Naive B cell (primary cell): ENCODE measurements around the gene ATP6V0D1. TPM values are rescaled to one million over a fixed set of nuclear protein-coding genes. Genes with fewer than 3 reads are reported as not detected.

ENCODE experiments used
- ATAC-seq, 2 donors: fragments of 150-1000 bp; cut with Tn5 transposase; 2 replicates each; pipeline ENCODE4 v1.10.0; 2021; ENCODE audit warnings: low read depth in 2 of 2, mild to moderate bottlenecking in 2 of 2, moderate library complexity in 2 of 2
- DNase-seq: peaks from one replicate; pipeline ENCODE4 v3.0.0; 2022
- H3K27ac Mint-ChIP-seq, 6 donors: one replicate each; pipeline ENCODE4 v1.8.0; 2020 to 2022; ENCODE audit warnings: mild to moderate bottlenecking in 6 of 6, mixed read lengths in 6 of 6, moderate library complexity in 5 of 6, inconsistent platforms in 2 of 6
- H3K27me3 Mint-ChIP-seq, 3 donors: one replicate each; pipeline ENCODE4 v1.8.0; 2021 to 2022; ENCODE audit warnings: mixed read lengths in 3 of 3, mild to moderate bottlenecking in 1 of 3
- H3K36me3 Mint-ChIP-seq, 2 donors: one replicate each; pipeline ENCODE4 v1.8.0; 2020 to 2022; ENCODE audit warnings: mixed read lengths in 2 of 2, inconsistent platforms in 1 of 2, mild to moderate bottlenecking in 1 of 2
- H3K4me1 Mint-ChIP-seq, 3 donors: one replicate each; pipeline ENCODE4 v1.8.0; 2020 to 2022; ENCODE audit warnings: mixed read lengths in 3 of 3, inconsistent platforms in 1 of 3, mild to moderate bottlenecking in 1 of 3, moderate library complexity in 1 of 3
- H3K4me3 Mint-ChIP-seq, 8 donors: one replicate each; pipeline ENCODE4 v1.8.0; 2020 to 2022; ENCODE audit warnings: mild to moderate bottlenecking in 8 of 8, mixed read lengths in 8 of 8, moderate library complexity in 8 of 8, inconsistent platforms in 2 of 8
- H3K9me3 Mint-ChIP-seq, 7 donors: one replicate each; pipeline ENCODE4 v1.8.0; 2020 to 2022; ENCODE audit warnings: mixed read lengths in 7 of 7, mild to moderate bottlenecking in 5 of 7, inconsistent platforms in 2 of 7, moderate library complexity in 1 of 7
- polyA plus RNA-seq, 6 donors: library from polyadenylated mRNA; unstranded; fragments of 300-500 nt; fragmentation: Illumina TruSeq; gene quantifications; one replicate each; pipeline ENCODE4 v1.2.3, GENCODE V29; 2021; ENCODE audit warnings: low read depth in 6 of 6

Gene ATP6V0D1
- polyA plus RNA-seq, 6 donors from 2014 or later = 136 to 255 (median 157) TPM

DNA sequence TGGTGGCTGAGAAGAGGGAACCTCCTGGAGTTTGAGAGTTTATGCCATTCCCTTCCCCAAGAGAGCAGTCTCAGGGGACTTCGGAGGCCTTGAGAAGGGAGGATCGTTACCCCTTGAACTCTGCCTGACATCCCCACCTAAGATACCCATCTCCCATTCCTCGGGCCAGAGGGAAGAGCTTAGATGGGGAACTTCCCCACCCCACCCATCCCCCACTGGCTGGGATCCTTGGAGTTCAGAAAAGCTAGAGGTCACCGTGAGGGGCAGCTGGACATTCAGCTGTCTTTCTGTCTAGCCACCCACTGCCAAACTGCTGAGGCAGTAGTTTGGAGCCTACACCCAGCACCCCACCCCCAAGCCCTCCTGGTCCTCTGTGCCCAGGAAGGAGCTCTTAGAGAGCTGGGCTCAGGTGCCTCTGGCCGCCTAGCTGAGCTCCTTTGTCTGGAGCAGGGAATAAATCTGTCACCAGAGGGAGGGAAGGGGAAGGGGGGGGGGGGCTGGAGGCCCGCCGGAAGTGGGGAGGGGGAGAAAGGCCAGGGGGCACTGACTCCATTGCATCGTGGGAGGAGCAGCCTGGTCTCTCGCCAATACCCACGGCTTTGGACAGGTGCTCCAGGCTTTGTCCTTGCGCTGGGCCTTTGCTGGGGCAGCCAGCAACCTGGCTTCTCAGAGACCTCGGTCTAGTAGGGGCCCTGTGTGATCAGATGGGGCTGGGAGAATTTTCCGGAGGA lies 49.0 kb downstream of the ATP6V0D1 start:
- no peak for DNase-seq
- peaks cover 23 to 41% (median 27%) of the 10 kb centered on the region in 3 donors for H3K27me3 Mint-ChIP-seq

DNA sequence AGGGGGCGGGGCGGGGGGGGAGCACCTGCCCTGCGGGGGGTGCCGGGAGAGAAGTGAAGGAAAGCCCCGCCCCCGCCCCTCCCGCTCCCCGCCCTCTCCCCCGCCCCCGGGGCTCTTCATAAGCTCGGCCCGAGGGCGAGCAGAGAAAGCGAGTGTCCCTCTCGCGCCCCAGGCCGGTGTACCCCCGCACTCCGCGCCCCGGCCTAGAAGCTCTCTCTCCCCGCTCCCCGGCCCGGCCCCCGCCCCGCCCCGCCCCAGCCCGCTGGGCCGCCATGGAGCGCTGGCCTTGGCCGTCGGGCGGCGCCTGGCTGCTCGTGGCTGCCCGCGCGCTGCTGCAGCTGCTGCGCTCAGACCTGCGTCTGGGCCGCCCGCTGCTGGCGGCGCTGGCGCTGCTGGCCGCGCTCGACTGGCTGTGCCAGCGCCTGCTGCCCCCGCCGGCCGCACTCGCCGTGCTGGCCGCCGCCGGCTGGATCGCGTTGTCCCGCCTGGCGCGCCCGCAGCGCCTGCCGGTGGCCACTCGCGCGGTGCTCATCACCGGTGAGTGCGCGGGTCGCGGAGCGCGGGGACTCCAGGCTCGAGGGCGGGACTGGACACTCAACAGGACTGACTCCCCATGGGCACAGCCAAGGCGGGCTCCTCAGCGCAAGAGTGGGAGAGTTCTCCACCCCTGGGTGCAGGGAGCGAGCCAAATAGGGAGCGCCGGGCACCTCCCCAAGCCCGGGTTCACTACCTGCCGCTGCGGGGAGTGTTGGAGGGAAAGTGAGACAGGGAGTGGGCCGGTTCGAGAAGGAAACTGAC lies 49.8 kb downstream of the ATP6V0D1 start, which contains the start of gene HSD11B2:
TSS of gene HSD11B2 (plus strand) at position 145 of the 798 bp plus-strand sequence. CDS start at position 273, 128 bp downstream.
- H3K27ac Mint-ChIP-seq = peak within 1 kb of the TSS in 1 of 6 donors; percentile 83

More for the DNA sequence above, 49.0 kb downstream of the ATP6V0D1 start:
- ATAC-seq = no peak
- H3K4me3 Mint-ChIP-seq = peak overlapping the region; percentile 60 to 84 (median 76)
- H3K9me3 Mint-ChIP-seq = no peaks in the 10 kb centered on the region
- no peak overlapping the region for H3K27ac Mint-ChIP-seq
- peaks cover 0 to 3% of the 10 kb centered on the region in 2 donors for H3K36me3 Mint-ChIP-seq
- peaks cover 40 to 57% (median 53%) of the 10 kb centered on the region in 3 donors for H3K4me1 Mint-ChIP-seq

DNA sequence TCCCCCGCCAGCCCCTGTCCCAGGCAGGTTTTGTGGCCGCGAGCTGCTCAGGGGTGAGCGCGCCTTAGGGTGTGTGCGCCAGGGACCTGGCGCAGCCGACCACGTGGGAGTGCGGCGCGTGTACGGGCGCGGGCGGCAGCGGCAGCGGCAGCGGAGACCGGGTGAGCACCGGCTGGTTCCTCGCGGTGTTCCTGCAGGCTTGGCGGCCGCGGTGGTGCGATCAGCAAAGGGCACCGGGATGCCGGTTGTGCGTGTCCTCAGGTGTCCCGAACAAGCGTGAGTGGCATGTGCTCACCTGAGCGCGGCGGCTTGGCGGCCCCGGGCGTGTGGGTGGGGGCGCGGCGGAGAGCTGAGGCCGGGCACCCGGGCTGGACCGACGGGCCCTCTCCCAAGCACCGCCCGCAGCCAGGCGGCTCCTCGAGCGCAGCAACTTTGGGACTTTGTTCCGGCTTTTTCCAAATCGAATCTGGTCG lies 50.4 kb downstream of the ATP6V0D1 start:
- no peaks in the 10 kb centered on the region for H3K9me3 Mint-ChIP-seq
- ATAC-seq = peak; percentile 40 to 45
- peak; percentile 25 for DNase-seq
- H3K4me3 Mint-ChIP-seq = peak overlapping the region; percentile 74 to 92 (median 86)
- peaks cover 29 to 43% (median 43%) of the 10 kb centered on the region in 3 donors for H3K4me1 Mint-ChIP-seq
- peak overlapping the region in 1 of 6 donors; percentile 83 for H3K27ac Mint-ChIP-seq
- H3K27me3 Mint-ChIP-seq = peaks cover 32 to 47% (median 34%) of the 10 kb centered on the region in 3 donors
- H3K36me3 Mint-ChIP-seq = no peaks in the 10 kb centered on the region

More for the DNA sequence above, 49.8 kb downstream of the ATP6V0D1 start, which contains the start of gene HSD11B2:
- H3K36me3 Mint-ChIP-seq = no peaks in the 10 kb centered on the region
- DNase-seq = no peak
- peaks cover 29 to 47% (median 34%) of the 10 kb centered on the region in 3 donors for H3K27me3 Mint-ChIP-seq
- H3K4me1 Mint-ChIP-seq = peaks cover 35 to 49% (median 46%) of the 10 kb centered on the region in 3 donors
- peak within 1 kb of the TSS; percentile 78 to 92 (median 86) for H3K4me3 Mint-ChIP-seq
- no peaks in the 10 kb centered on the region for H3K9me3 Mint-ChIP-seq
- ATAC-seq = peak; percentile 32 to 43

DNA sequence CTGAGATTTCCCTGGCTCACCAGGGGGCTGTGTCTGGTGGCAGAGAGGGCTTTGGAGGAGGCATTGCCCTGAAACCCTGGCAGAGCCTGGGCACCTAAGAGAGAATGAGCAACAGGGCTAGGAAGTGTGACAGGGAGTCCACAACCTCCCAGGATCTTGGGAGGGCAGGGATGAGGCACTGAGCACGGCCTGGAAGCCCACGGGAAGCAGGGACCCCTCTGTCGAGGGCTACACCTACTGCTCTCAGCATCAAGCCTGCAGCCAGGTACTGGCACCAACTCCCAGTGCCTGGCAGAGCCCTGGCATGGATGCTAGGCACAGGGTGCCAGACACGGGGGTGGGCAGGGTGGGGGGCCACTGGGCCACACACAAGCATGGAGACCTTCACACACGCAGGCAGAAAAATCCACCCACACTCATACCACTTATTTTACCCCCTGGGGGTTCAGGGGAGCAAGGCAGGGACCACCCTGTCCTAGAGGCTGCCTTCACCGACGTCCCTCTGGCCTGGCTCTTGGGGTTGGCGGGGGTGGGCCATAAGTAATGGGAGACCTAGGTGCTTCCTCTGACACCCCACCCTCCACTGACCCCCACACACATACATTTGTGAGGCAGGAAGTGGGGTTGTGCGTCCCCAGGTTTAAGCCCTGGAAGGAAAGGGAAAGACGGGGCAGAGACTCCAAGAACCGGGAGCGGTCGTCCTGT lies 51.0 kb downstream of the ATP6V0D1 start:
- ATAC-seq (no peak), DNase-seq (no peak)
- H3K36me3 Mint-ChIP-seq = no peaks in the 10 kb centered on the region
- peaks cover 25 to 37% (median 37%) of the 10 kb centered on the region in 3 donors for H3K4me1 Mint-ChIP-seq
- peaks cover 34 to 47% (median 38%) of the 10 kb centered on the region in 3 donors for H3K27me3 Mint-ChIP-seq
- H3K4me3 Mint-ChIP-seq = peak overlapping the region; percentile 74 to 92 (median 86)
- no peaks in the 10 kb centered on the region for H3K9me3 Mint-ChIP-seq
- H3K27ac Mint-ChIP-seq = peak overlapping the region in 1 of 6 donors; percentile 83

DNA sequence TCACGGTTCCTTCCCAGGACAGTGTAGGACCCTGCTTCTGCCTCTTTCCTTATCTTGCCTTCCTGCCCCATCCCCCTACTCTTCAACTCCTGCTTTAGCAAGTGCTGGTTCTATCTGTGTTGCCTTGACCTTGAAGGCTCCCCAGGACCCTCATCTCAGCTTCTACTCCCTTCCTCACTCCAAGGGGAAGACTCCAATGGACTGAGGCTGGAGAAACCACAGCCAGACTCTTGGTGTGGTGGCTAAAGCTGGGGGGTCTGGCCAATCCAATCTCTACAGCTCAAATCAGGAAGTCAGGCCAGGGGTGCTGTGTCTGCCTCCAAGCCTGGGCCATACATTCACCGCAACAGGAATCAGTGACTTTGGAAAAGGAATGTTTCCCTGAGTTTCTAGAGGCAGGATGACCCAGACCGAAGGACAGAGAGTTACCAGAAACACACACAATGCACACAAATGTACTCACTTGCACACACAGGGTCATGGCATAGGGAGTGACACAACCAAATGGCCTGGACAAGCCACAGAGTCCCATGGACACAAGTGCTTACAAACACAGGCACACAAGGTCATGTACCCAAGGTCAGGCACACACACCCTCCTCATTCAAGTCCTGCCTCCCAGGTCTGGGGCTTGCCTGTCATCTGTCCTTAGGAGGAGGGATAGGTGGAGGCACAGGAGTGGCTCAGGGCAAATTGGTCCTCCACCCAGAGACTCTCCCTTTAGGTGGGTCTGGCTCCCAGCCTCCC lies 51.7 kb downstream of the ATP6V0D1 start:
- Mint-ChIP-seq H3K9me3 (no peaks in the 10 kb centered on the region), H3K36me3 (no peaks in the 10 kb centered on the region), H3K4me3 (peak overlapping the region; percentile 39 to 85 (median 70)), H3K27me3 (peaks cover 34 to 47% (median 39%) of the 10 kb centered on the region in 3 donors), H3K4me1 (peaks cover 22 to 32% (median 30%) of the 10 kb centered on the region in 3 donors), H3K27ac (no peak overlapping the region)
- ATAC-seq = no peak
- DNase-seq = no peak

DNA sequence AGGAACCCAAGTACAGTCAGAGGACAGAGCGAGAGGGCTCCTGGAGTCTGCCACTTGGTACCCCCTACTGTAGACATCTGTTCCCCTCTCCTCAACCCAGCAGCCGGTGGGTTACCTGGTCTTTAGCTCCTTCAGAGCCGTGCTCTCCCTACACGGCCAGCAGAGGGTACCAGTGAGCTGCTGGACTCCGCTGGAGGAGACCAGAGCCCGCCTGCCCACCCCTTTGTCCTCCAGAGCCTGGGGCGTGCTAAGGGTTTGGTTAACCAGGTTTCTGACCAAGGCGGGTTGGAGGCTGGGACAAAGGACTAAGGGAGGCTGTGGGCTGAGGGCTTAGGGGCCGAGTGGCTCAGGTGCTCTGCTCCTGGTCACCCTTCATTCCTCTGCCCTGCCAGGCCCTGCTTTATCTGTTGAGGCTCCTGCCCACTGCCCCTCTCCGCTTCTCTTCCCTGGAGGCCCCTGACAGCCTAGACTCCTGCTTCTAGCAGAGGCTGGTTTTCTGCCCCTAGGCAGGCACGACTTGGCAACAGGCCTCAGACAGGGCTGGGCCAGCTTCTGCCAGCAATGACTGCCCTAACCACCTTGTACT lies 52.7 kb downstream of the ATP6V0D1 start:
- H3K9me3 Mint-ChIP-seq = no peaks in the 10 kb centered on the region
- peaks cover 19 to 28% (median 21%) of the 10 kb centered on the region in 3 donors for H3K4me1 Mint-ChIP-seq
- ATAC-seq = peak; percentile 62 to 64
- no peaks in the 10 kb centered on the region for H3K36me3 Mint-ChIP-seq
- peak overlapping the region in 2 of 6 donors; percentile 20 to 40 for H3K27ac Mint-ChIP-seq
- DNase-seq = peak; percentile 44
- H3K27me3 Mint-ChIP-seq = peaks cover 41 to 48% (median 47%) of the 10 kb centered on the region in 3 donors
- peak overlapping the region in 1 of 8 donors; percentile 47 for H3K4me3 Mint-ChIP-seq

DNA sequence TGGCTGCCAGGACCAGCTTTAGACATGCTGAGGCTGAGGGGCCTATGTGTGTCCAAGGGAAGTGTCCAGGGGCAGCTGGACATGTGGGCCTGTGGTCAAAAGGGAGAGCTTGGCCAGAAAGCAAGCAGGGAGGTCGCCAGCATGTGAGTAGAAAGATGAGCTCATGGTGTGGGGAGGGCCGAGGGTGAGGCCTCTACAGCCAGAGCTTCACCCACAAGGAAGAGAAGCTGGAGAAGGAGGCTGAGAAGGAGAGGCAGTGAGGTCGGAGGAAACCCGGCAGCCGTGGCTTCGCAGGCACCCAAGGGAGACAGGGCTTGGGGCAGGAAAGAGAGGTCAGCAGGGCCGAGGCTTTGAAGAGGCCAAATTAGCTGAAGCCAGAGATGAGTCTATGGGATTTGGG lies 54.0 kb downstream of the ATP6V0D1 start:
- Mint-ChIP-seq H3K27ac (peak overlapping the region in 1 of 6 donors; percentile 84), H3K4me1 (peaks cover 11 to 15% (median 12%) of the 10 kb centered on the region in 3 donors), H3K9me3 (no peaks in the 10 kb centered on the region), H3K27me3 (peaks cover 43 to 52% (median 45%) of the 10 kb centered on the region in 3 donors), H3K36me3 (no peaks in the 10 kb centered on the region), H3K4me3 (peak overlapping the region in 1 of 8 donors; percentile 2)
- DNase-seq (no peak), ATAC-seq (no peak)

DNA sequence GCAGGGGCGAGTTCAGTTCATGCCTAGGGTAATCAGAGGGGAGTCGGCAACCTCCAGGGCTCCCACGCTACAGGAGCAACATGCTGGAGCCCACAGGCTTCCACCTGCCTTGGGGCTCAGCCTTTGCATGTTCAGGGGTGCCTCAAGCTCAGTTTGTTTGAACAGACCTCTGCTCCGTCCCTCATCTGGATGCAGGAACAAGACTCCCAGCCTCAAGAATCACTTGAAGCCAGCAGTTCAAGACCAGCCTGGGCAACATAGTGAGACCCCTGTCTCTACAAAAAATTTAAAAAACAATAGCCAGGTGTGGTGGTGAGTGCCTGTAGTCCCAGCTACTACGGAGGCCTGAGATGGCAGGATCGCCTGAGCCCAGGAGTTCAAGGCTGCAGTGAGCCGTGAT lies 54.9 kb downstream of the ATP6V0D1 start:
- DNase-seq = no peak
- no peak overlapping the region for H3K4me3 Mint-ChIP-seq
- no peaks in the 10 kb centered on the region for H3K9me3 Mint-ChIP-seq
- H3K4me1 Mint-ChIP-seq = peaks cover 6 to 15% (median 9%) of the 10 kb centered on the region in 3 donors
- H3K27me3 Mint-ChIP-seq = peaks cover 43 to 52% (median 51%) of the 10 kb centered on the region in 3 donors
- H3K36me3 Mint-ChIP-seq = no peaks in the 10 kb centered on the region
- H3K27ac Mint-ChIP-seq = no peak overlapping the region
- no peak for ATAC-seq

DNA sequence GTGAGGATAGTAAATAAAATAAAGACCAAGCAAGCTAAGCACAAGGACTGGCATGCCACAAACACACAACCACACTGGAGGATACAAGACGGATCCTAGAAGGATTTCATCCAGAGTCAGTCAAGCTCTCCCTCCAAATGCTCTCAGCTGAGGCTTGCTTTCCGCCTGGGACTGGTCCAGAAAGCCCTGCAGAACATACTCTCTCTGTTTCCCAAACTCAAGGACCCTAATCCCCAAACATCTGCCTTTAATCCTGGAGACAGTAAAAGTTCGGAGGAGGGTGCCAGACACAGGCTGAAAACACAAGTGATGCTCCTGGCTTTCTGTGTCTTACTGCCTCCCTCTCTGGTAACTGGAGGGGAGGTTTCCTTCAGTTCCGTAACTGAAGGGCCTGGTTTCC lies 55.4 kb downstream of the ATP6V0D1 start:
- peaks cover 6 to 15% (median 9%) of the 10 kb centered on the region in 3 donors for H3K4me1 Mint-ChIP-seq
- no peak overlapping the region for H3K4me3 Mint-ChIP-seq
- H3K36me3 Mint-ChIP-seq = no peaks in the 10 kb centered on the region
- H3K27ac Mint-ChIP-seq = no peak overlapping the region
- H3K27me3 Mint-ChIP-seq = peaks cover 43 to 53% (median 52%) of the 10 kb centered on the region in 3 donors
- ATAC-seq (no peak), DNase-seq (no peak)
- no peaks in the 10 kb centered on the region for H3K9me3 Mint-ChIP-seq

DNA sequence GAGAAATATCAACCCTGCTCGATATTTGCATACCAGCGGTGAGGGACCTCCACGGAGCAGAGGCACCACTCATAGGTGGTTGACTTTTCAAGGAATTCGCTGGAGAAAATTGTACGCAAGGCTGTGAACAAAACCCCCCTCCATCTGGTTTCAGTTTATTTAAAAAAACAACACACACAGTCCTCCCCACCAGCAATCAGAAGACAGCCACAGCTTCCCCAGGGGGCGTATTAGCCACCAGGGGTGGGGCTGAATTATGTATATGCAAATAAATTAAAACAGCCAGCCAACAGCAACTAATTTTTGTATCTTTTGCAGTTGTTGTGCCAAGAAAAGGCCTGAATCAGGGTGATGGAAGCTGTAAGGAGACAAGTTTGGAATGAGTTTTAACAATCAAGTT lies 55.9 kb downstream of the ATP6V0D1 start:
- Mint-ChIP-seq H3K4me3 (peak overlapping the region in 1 of 8 donors; percentile 25), H3K27me3 (peaks cover 43 to 48% (median 47%) of the 10 kb centered on the region in 3 donors), H3K9me3 (no peaks in the 10 kb centered on the region), H3K27ac (no peak overlapping the region), H3K36me3 (no peaks in the 10 kb centered on the region), H3K4me1 (peaks cover 2 to 11% (median 5%) of the 10 kb centered on the region in 3 donors)
- no peak for DNase-seq
- ATAC-seq = no peak

DNA sequence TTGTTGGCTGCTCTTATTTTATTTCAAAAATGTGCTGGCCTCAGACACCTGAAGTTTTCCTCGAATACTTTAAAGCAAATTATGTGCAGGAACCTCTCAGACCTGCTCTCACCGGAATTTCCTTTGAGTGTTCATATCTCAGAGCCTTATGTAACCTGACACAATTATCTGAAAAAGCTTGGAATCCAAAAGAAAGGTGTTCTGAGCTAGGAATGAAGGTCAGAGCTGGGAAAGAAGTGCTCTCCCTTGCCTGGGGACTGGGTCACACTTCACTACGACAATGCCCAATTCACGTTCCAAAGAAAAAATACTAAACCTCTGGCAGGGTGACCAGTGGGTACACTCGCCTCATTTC lies 56.7 kb downstream of the ATP6V0D1 start:
- peaks cover 2 to 11% (median 5%) of the 10 kb centered on the region in 3 donors for H3K4me1 Mint-ChIP-seq
- ATAC-seq (no peak), DNase-seq (no peak)
- no peak overlapping the region for H3K27ac Mint-ChIP-seq
- H3K4me3 Mint-ChIP-seq = no peak overlapping the region
- H3K27me3 Mint-ChIP-seq = peaks cover 44 to 47% (median 47%) of the 10 kb centered on the region in 3 donors
- H3K36me3 Mint-ChIP-seq = no peaks in the 10 kb centered on the region
- no peaks in the 10 kb centered on the region for H3K9me3 Mint-ChIP-seq
